HuH-7 (cell line): ENCODE measurements around the gene ATP10D.
"Not testable (repeated sequence)": the region's sequence is repeated elsewhere in the genome, so short reads cannot be mapped to it uniquely, and the experiment has no call there.

Source experiments
- DNase-seq: peaks from one replicate; pipeline ENCODE4 v3.0.0; 2011; ENCODE audit warnings: low spot score

ATP10D gene

DNA sequence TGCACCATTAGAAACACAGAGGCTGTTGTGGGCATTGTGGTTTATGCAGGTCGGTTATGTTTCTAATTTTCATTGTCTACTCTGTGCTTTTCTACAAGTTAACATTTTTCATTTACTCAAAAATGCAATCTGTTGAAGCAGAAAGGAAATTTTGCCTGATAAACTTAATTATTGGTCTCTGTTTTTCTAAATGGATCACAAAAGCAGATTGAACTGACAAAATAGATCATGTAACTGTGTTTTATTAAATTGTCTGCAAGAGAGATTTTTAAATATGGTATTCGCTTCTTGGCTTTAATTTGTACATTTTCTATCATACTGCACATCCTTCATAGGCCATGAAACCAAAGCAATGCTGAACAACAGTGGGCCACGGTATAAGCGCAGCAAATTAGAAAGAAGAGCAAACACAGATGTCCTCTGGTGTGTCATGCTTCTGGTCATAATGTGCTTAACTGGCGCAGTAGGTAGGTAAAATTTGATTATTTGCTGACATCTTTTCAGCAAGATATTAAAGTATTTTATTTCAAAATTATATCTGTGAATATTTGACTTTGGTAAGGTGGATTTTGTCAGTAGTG is 50.6 kb downstream of the ATP10D start:
- DNase-seq: no peak

DNA sequence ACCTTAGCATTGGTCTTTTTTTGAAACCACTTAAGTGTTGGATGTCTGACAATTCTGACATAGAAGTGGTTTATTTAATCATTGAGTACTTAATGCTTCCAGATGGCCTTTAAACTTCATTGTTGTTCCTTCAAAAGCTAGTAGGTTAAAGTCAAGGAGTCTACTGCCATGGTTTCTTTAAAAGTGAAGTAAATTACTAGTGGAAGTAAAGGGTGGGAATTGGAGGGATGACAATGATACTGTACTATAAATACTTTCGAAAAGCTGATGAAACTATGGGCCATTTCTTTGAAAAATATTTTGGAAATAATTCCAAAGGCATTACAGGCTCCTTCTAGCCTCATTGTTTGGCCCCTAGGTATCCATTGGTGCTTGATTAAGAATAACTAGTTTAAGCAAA is 51.9 kb downstream of the ATP10D start:
- DNase-seq: no peak

DNA sequence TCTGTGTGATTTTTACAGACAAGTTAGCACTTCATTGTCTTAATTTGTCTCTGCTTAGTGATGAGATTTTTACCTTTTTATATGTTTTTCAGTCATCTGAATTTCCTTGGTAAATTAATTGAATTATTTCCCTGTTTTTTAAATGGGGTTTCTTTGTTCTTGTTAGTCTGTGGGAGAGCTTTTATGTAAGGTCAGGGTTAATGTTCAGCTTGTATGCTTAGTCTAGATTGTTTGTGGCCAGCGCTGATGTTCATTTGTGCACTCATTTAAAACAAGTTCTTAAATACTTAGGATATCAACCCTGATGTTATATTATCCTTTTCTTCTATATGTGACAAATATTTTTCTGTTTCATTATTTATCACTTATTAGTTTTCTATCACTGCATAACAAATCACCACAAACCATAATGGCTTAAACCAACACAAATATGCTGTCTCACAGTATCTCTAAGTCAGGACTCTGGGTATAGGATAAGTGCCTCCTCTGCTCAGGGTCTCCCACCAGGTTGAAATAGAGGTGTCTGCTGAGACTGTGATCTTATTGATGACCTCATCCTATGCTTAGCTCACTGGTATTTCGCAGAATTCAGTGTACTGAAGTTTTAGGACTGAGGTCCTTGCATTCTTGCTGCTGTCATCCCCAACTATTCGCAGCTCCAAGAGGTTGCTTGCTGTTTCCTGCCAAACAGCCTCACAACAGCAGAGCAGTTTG is 53.2 kb downstream of the ATP10D start:
- DNase-seq: no peak

DNA sequence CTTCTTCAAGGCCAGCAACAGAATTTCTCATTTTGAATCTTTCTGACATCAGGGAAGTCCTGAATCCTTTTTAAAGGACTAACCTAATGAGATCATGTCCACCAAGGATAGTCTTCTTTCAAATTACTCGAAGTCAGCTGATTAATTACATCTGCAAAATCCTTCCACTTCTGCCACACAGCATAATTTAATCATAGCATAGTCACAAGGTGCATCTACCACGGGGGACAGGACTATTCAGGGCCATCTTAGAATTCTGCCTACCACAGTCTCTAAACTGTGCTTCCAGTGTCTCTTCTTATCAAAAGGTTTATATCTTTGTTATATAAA is 53.7 kb downstream of the ATP10D start:
- DNase-seq: no peak

DNA sequence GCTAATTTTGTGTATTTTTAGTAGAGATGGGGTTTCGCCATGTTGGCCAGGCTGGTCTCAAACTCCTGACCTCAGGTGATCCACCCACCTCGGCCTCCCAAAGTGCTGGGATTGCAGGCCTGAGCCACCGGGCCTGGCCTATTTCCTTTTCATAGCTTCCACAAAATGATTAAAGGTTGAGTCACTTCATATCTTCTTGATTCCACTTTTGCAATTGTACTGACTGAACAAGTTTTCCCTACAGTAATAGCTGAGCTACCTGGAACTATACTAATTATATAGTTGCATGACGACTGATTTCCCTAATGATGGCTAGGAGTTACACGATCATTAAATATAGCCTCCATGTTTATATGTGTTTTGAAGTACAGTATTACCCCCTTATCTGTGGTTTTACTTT is 57.6 kb downstream of the ATP10D start:
- not testable (repeated sequence) for DNase-seq

DNA sequence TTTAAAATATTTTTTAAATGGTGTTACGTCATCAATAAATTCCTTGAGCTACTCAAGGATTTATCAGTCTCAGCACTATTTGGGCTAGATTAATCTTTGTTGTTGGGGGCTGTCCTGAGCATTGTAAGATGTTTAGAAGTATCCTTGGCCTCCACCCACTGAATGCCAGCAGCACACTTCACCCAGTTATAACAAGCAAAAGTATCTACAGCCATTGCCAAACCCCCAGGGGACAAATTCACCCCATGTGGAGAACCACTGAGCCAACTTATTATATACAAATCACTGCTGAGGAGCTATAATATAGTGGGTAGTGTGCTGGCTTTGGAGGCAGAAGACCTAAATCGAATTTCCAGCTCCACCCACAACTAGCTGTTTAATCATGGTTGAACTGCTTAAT is 58.3 kb downstream of the ATP10D start:
- DNase-seq: no peak

DNA sequence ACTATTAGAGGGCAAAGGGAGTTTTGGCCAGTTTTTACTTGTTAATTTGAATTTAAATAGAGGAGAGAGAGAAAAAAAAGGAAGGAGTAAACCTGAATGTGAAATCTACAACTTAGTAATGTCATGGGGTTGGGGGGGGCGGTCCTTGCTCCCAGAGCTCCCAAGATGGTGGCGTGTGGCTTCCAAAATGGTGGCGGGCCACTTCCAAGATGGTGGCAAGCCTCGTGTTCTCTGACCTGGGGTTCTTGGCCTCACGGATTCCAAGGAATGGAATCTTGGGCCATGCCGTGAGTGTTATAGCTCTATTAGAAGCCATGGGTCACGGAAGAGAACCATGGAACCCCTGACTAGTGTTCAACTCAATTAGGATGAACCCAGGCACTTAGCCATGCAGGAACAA is 65.3 kb downstream of the ATP10D start:
- not testable (repeated sequence) for DNase-seq

DNA sequence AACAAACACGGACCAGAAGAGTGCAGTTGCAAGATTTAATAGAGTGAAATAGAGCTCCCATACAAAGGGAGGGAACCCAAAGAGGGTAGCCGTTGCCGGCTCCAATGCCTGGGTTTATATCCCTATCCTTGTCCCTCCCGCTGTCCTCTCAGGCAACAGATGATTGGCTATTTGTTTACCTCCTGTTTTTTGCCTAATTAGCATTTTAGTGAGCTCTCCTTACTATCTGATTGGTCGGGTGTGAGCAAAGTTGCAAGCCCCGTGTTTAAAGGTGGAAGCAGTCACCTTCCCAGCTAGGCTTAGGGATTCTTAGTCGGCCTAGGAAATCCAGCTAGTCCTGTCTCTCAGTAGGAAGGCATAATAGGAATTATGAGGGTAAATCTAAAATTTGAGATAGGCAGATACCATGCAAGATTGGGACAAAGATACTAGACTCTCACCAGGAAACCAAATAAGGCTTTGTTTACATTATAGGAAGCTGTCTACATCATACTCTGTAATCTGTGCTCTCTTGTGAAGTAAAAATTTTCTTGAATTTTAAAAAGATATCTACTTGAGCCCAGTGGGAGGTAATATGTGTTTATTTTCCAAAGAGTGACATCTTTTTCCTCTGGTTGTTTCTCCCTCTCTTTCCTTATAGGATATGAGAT is 65.9 kb downstream of the ATP10D start:
- DNase-seq: no peak

DNA sequence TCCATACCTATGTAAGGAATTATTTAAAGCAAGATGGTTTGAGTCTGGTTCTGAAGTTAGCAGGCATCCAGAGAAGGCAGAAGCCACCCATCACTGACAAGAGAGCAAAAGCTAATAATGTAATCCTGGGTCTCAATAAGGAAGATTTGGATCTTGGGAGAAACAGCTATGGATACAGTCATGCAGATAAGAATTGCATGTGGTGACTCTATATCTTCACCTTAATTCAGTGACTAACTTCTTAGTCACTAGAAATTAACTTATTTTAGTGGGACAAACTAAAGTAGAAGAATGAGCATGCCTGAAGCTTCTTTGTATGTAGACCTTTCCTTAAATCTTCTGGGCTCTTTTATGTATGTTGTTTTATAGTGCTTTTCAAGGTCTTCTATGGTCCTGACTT is 66.6 kb downstream of the ATP10D start:
- no peak for DNase-seq

DNA sequence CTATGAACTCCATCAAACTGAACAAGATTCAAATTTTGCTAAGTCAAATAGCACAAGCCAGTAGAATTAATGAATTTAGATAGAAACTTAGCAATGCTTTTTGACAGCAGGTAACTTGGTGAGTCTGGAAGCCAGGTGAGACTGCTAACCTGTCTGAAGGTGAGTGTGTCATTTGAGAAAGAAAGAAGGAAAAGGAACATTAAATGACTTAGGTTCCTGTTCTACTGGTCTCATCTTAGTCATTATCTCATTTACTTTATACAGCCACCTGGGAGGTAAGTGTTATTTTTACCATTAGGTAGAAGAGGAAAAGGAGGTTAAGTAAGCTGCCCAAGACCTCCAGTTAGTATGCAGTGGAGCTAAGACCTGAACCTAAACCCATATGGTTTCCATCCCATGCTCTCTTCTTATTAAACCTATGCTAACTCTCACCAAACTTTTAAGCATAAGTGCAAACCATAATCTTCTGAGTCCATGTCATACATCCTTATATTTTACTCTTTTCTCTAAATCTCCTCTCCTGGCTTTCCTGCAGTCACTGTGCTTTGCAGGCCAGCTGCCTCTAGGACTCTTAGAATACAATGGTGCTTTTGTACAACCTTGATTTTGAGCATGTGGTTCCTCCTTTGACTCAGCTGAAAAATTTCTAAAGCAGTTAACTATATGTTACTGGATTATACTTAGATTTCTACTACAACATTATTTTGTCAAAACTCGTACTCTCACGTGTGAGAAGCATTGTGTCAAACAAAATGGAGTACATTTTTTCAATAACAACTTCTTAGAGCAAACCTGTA is 68.5 kb downstream of the ATP10D start:
- DNase-seq: no peak

DNA sequence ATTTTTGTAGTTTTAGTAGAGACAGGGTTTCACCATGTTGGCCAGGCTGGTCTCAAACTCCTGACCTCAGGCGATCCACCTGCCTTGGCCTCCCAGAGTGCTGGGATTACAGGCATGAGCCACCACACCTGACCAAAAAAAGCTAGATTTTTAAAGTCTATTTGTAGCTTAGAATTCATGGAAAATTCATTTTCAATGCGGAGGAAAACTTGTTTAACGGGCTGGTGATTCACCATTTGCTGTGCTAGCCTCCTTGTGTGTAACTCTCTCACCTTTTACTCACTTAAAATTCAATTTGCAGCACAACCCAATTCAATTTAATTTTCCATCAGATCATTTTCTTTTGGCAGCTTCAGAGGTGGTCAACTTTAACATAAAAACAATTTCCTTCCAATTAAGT is 70.8 kb downstream of the ATP10D start:
- DNase-seq: not testable (repeated sequence)

DNA sequence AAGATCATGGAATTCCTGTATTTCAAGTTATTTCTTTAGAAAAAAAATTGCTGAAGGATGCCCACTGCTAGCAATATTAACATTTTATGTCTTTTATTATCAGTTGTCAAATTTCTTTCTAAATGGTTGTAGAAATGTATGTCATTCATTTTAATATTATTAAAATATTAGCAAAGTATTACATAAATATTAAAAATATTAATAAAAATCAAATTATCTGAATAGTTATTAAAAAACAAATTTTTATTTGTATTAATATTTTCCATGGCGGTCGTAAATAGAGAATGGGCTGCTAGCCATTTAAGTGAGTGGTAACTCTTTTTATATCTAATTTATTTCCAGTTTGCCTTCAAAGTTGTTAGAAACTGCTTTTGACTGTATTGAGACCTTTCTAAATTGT is 72.2 kb downstream of the ATP10D start:
- DNase-seq: no peak

DNA sequence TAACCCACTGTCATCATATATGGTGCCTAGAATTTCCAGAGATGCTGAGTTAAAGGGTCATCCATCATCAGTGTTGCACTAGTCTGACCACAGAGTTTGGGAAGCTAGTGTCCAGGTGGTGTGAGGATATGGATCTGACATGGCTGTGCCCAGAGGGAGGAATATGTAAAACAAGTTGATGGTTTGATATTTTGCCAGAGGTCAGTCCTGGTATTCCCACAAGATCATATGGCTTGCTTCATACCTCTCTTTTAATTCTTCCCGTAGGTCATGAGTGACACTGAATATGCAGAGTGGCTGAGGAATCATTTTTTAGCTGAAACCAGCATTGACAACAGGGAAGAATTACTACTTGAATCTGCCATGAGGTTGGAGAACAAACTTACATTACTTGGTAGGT is 75.6 kb downstream of the ATP10D start:
- no peak for DNase-seq

DNA sequence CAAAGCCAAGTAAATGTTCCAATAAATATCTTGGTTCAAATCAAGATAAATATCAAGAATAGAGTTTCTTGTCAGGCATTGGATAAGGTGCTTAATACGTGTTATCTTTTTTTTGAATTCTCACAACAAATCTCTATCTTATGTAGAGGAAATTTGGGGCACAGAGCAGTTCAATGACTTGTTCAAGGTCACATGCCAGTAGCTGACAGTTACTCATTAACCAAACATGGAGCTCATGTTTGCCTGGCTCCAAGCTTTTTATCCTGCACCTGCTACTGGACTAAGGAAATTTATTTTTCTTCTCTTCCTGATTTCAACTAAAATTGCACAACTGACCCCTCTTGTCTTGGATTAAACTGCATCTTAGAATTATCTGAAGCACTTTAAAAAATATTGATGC is 76.3 kb downstream of the ATP10D start:
- DNase-seq: peak; percentile 37

DNA sequence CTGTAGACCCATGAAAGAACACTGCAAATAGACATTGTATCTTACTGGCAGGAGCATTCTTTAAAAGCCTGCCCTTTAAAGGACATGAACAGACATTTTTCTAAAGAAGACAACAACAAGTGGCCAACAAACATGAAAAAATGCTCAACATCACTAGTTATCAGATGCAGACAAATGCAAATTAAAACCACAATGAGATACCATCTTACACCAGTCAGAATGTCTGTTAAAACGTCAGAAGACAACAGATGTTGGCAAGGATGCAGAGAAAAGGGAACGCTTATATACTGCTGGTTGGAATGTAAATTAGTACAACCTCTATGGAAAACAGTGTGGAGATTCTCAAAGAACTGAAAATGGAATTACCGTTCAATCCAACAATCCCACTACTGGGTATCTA is 77.2 kb downstream of the ATP10D start:
- no peak for DNase-seq

DNA sequence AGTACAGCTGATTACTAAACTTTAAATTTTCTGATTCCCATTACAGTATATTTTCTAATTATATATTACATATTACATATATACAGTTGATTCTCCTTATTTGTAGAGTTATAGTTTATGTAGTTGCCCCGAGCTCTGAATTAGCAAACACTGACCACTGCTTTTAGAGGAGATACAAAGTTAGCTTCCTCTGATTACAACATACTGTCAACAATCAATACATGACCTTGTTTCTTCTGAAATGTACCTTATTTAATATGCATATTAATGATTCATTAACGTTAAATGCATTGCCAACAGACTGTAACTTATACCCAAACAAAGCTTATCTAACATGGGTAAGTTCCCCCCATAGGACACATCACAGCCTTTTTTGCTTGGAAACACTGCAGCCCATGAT is 81.5 kb downstream of the ATP10D start:
- no peak for DNase-seq

DNA sequence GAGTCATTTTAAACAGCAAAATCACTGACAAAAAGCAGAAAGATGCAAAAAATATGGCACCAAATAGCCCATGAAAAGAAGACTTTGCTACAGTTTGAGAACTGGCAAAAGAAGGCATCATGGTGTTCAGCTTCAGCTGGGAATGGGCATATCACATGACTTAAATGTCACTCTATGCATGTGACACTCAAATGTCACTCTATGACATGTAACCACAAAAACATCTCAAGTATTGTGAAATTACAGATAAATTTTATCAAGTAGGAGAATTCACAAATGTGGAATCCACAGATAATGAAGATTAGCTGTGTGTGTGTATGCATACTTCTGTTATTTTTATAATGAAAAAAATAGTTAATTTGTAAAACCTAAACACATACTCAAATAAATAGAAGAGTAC is 81.9 kb downstream of the ATP10D start:
- DNase-seq: no peak

DNA sequence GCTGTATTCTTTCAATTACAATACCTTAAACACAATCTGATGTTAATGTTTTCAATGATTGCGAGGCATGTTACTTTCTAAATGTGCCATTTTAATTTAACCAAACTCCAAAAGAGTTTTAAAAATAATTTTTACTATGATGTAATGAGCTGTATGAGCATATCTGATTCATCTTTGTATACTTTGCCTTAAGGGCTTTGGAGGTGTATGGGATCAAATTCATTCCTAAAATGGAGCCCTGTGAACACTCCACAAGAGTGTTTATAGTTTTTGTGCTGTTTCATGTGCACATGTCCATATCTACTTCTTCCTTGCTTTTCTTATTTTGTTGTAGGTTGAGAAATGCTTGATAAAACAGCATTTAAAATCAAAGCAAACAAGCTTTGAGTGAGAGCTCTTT is 82.4 kb downstream of the ATP10D start:
- no peak for DNase-seq

DNA sequence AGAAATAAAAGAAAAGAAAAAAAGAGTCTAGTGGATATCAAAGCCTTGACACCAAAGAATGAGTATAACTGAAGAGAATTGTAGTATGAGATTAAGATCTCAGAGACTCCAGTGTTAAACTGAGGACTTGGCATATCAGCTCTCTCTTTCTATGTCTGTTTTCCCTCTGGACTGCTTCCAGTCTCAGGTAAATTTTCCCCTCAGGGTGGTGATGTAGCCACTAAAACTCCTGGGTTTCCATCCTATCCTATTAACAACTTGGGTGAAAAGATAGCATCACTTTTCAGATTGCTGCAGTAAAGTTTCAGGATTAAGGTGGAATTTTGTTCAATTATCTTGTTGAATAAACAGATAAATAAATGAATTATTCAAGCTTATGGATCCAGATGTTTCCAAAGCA is 85.7 kb downstream of the ATP10D start:
- DNase-seq: no peak

DNA sequence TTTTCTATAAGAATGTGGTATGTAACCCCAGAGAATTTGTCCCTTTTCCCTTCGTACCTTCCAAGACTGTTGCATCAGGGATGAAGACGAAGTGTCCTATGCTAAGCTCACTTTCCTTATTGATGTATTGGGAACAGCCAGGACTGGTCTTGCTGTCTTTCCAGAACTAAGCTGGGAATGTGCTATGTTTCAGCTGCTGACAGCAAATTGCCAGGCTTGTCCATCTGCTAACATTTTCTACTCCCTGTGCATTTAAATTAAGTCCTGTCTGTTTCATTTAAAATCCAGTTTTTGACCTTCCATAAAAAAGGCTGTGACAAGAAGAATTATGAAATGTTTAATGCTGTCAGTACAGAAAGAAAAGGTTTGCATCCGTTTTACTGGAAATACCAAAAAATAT is 87.9 kb downstream of the ATP10D start:
- no peak for DNase-seq

DNA sequence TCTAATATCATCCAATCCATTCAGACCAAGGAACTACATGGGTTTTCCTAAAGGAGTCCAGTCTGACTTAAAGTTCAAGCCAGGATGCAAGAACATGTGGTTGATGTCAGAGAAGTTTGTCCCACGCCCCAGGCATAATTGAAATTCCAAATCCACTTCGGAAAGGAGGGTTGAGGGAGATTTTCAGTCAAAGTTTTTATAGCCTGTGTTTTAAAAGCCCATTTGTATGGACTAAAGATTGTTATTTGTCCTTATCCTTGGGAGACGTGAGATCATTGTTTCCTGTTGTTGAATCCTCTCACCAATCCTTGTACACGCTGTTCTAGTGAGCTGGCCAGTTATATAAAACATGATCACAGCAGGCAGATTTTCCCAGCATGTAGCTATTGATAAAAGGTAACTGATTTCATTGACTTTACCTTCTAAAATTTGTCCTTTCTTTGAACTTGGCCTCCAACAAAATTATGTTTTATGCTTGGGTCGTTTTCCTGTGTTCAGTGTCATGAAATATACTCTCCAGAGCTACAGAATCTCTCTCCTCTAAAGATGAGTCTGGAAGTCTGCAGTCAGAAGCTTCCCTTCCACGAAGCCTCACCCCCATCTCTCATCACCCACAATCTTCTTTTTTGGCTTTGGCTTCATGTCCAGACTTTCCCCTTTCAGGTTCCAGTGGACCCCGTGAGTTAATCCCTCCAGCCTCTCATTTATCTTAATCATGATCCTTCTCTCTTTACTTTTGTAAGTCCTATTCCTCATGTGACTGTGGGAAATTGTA is 92.9 kb downstream of the ATP10D start:
- no peak for DNase-seq

DNA sequence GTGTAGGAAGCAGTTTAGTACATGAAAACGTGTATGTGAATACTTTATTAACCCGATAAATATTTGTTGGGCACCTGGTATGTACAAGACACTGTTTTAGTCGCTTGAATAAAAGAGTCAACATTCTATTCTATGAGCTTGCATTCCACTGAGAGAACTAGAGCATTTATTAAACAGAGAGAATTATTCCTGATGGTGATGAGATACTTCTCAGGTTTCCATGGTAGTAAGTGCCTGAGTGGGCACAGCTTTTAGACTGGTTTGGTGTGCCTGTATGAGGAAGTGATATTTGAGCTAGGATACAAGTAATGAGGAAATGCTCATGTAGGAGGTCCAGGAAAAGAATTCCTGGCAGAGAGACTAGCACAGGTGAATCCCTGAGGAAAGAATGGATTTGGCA is 94.2 kb downstream of the ATP10D start:
- no peak for DNase-seq
